Mammary epithelial cell (primary cell): ENCODE measurements around the gene LCT.

ENCODE experiments used
- CTCF ChIP-seq, 2 donors: IDR thresholded peaks in 1 of 2; conservative IDR thresholded peaks in 1 of 2; 2 replicates each; pipeline ENCODE4 v1.5.1; 2011 to 2012; ENCODE audit warnings: inconsistent platforms in 2 of 2, low read length in 2 of 2, mild to moderate bottlenecking in 2 of 2, control low read depth in 1 of 2, low read depth in 1 of 2; ENCODE audit not compliant: insufficient read depth in 1 of 2; ENCODE audit errors: extremely low read depth in 1 of 2
- EZH2 ChIP-seq: IDR thresholded peaks from 2 replicates; pipeline ENCODE4 v1.6.1; 2012; ENCODE audit warnings: low read length, inconsistent platforms, borderline replicate concordance

GRCh38 chr2:135874777-135875365 is 37.9 kb upstream of the LCT start:
- no peak for TF ChIP-seq EZH2
- TF ChIP-seq CTCF (conservative IDR thresholded peaks at IDR 0.05 in 1 of 2, IDR thresholded peaks at IDR 0.05 in 1 of 2; ENCODE audit: extremely low read depth in 1 of 2, insufficient read depth in 1 of 2, low read depth in 1 of 2, low read length in 2 of 2), result no peak
